GM21528 (cell line): Measurements from ENCODE around the gene ZNF197.
A peak's percentile ranks its signal among the peaks of the same experiment; 100 is the strongest.
"Not testable (repeated sequence)": the region's sequence is repeated elsewhere in the genome, so short reads cannot be mapped to it uniquely, and the experiment has no call there.

ENCODE experiments used
- ATAC-seq: cut with Tn5 transposase; IDR thresholded peaks from one replicate; pipeline ENCODE4 v1.9.1; 2021; ENCODE audit warnings: mild to moderate bottlenecking, moderate library complexity; ENCODE audit not compliant: unreplicated experiment, low FRiP score

ZNF197 gene

GRCh38 chr3:44624749-44625480, at the start of gene ZNF197:
Gene ZNF197, plus strand, starts transcription at chr3:44625036. Its CDS starts 4,119 bp downstream, at chr3:44629155.
- peak; percentile 89 for ATAC-seq

DNA sequence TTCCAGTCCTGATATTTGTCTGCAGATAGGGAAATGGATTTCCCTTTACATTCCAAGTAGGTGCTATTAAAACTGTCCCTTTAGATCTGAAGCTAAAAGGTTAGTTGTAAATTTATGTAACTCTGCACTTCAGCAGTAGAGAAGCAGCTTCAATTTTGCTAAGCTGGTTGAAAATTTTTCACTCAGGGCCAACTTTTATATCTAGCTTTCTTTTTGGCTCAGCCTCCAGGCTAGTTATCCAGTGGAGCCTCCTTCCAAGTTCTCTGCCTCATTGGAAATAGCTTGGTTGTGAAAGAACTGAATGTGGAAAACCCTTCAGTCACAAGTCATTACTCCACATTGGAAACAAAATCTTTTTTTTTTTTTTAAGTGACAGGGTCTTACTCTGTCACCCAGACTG, 48.2 kb upstream of the ZNF197 start:
- ATAC-seq: no peak

GRCh38 chr3:44577354-44577952, 47.4 kb upstream of the ZNF197 start:
- not testable (repeated sequence) for ATAC-seq

DNA sequence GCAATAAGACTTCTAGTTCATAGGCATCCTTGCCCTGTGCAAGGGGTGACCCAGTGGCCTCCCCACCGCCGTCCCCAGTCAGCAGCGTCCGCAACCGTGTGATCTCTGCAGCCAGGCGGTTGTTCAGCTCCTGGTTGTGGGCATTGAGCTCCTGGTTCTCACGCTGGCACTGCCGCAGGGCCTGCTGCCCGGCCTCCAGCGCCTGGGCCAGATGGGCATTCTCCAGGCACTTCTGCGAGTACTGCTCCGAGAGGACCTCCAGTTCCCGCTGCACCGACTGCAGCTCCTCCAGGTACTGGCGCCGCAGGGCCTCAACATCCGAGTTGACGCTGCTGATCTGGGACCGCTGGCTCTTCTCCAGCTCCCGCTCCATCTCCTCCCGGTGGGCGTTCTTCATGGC, 46.5 kb upstream of the ZNF197 start:
- not testable (repeated sequence) for ATAC-seq

DNA sequence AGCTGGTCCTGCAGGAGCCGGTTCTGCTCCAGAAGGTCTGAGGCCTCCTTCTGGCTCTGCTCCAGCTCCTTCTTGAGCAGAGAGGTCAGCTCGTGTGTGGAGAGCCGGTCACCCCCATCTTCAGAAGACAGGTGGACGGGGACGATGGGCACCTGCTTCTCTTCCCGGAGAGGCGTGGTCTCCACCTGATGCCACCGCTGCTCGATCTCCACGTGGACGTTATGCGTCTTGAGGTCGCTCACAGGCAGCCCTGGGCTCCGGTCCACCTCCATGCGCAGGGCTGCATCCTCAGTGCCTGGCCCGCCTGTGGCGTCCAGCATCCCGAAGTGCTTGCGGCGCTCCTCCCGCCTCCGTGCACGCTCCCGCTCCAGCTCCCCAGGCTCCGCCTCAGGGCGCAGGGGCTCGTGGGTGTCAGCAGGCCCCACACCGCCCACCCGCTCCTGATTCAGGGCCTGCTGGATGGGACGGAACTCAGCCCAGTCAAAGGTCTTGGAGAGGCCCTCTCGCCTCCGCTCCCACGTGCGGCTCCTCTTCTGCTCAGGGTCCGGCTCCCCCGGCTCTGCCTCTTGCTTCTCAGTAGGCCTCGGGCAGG, 45.8 kb upstream of the ZNF197 start:
- not testable (repeated sequence) for ATAC-seq

DNA sequence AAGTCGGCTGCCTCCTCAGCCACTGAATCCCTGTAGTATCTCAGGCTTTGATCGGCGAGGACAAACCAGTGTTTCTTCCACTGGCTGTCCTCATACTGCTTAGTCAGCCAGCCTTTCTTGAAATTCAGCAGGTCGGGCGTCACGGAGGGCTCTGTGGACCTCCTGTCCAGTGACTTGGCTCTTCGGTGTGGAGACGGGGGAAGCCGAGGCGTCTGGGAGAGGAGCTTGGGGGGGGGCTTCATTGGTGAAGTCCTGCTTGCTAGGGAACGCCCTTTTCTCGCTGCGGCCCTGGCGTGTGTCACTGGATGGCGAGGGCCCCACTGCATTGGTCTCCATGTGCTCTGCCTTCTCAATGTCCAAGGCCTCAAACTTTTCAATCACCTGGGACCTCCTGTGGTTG, 45.1 kb upstream of the ZNF197 start:
- not testable (repeated sequence) for ATAC-seq

DNA sequence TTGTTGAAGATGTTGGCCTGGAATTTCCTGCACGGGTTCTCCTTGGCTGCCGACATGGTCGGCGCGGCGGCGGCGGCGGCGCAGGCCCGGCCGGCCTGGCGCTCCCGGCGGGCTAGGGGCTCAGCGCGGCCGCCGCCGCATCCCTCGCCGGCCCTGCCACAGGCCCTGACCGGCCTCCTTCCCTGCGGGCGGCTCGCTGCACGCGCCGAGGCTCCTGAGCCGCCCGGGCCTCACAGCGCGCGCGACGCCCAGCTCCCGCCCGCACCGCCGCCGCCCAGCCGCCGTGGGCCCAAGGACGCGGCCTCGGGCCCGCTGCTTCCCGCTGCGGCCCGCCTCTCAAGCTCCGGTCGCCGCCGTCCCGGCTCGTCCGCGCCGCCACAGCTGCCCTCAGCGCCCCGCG, 43.9 kb upstream of the ZNF197 start:
- not testable (repeated sequence) for ATAC-seq

GRCh38 chr3:44584646-44585501, 40.0 kb upstream of the ZNF197 start, which contains the start of gene ZNF660:
Gene ZNF660, plus strand, starts transcription at chr3:44584964. Its CDS starts 9,230 bp downstream, at chr3:44594194.
- no peak for ATAC-seq

DNA sequence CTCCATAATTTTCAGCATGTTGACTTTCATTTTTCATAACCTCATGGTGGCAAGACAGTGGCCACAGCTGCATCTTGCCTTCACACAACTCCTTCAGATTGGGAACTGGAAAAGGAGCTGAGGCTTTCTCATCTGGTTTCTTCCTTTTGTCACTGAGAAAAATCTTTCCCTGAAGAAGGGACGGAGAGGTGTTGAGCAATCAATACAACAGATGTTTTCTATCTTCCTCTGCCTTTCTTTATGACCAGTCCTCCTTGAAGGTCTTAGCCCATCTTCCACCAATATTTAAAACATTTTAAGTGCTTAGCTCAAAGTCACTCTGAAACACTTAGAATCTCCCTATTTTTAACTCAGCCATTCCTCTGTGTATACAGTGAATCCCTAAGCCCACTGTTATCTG, 28.2 kb upstream of the ZNF197 start:
- no peak for ATAC-seq

- ATAC-seq: no peak
Measured at GRCh38 chr3:44601749-44602148, 23.1 kb upstream of the ZNF197 start.

DNA sequence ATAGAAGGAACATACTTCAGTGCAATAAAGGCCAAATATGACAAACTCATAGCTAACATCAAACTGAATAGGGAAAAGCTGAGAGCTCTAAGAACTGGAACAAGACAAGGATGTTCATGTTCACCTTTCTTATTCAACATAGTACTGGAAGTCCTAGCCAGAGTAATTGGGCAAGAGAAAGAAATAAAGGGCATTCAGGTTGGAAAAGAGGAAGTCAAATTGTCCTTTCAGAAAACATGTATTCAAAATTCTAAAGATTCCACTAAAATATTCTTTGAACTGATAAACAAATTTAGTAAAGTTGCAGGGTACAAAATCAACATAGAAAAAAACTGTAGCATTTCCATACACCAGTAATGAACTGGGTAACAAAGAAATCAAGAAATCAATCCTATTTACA, 12.2 kb upstream of the ZNF197 start:
- no peak for ATAC-seq

GRCh38 chr3:44628716-44629115, 3.9 kb downstream of the ZNF197 start:
- ATAC-seq: no peak

GRCh38 chr3:44632193-44632592, 7.4 kb downstream of the ZNF197 start:
- no peak for ATAC-seq

DNA sequence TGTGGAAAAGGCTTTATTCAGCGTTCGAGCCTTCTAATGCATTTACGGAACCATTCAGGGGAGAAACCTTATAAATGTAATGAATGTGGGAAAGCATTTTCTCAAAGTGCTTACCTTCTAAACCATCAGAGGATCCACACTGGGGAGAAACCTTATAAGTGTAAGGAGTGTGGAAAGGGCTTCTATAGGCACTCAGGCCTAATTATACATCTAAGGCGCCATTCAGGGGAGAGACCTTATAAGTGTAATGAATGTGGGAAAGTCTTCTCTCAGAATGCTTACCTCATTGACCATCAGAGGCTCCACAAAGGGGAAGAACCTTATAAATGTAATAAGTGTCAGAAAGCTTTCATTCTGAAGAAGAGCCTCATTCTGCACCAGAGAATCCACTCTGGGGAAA, 17.5 kb downstream of the ZNF197 start:
- no peak for ATAC-seq

GRCh38 chr3:44643024-44643423, 18.2 kb downstream of the ZNF197 start:
- no peak for ATAC-seq

GRCh38 chr3:44647771-44648170, 22.9 kb downstream of the ZNF197 start:
- no peak for ATAC-seq

DNA sequence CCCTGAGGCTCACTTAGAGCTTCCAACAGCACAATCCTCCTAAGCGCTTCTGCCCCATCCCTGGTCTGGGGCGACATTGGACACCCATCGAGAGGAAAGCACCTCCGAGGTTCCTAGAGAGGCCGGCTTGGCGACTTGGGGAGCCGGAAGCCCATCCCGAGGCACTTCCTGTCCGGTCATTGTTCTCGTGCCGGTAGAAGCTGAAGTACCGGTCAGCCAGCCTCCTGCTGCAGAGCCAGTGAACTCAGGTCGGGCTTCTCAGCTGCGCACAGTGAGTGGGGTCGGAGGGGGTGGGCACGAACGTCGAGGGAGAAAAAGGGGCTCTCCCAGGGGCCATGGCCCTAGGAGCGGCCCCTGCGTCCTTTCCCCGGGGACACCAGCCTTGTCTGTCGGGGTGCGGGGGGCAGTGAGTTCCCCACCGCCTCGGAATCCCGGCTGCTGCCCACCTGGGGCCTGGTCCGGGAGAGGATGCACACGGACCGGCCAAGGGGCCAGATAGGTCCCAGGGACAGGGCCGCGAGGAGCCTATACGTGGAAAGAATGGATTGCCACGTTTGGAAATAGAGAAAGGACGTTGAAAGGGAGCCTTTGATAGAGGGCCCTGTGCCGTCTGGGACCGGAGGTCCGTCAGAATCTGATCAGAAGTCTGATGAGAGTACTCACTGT, 23.9 kb downstream of the ZNF197 start, which contains the start of gene ZNF35:
TSS of gene ZNF35 (plus strand) at position 169 of the 666 bp plus-strand sequence. CDS start 2,336 bp downstream, outside the sequence.
- ATAC-seq: peak; percentile 92

DNA sequence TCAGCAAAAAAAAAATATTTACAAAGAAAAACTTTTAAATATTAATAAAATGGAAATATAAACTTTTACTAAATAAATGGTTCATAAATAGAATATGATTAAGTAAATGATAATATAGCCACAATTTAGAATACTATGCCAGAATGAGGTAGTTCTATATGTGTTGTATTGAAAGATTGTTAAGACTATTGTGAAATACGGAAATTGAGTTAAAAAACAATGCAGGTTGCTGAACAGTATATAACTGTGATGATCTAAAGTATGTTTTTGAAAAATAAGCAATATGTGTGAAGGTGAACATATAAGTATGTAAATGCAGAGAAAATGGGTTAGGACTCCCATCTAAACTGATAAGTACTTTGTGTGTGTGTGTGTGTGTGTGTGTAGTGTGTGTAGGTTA, 24.9 kb downstream of the ZNF197 start:
- no peak for ATAC-seq

GRCh38 chr3:44654039-44654438, 29.2 kb downstream of the ZNF197 start:
- no peak for ATAC-seq

DNA sequence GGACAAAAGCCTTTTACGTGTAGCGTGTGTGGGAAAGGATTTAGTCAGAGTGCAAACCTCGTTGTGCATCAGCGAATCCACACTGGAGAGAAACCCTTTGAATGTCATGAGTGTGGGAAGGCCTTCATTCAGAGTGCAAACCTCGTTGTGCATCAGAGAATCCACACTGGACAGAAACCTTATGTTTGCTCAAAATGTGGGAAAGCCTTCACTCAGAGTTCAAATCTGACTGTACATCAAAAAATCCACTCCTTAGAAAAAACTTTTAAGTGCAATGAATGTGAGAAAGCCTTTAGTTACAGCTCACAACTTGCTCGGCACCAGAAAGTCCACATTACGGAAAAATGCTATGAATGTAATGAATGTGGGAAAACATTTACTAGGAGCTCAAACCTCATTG, 34.2 kb downstream of the ZNF197 start:
- ATAC-seq: no peak
